ENCODE results near the gene DCXR. TPM values are rescaled to one million over a fixed set of nuclear protein-coding genes. Genes with fewer than 3 reads are reported as not detected.

DCXR gene
- total RNA-seq, 2 donors from 2014 or later = 235 to 744 TPM

- Histone ChIP-seq H3K27me3 (replicated peaks; ENCODE audit: insufficient read depth) (no peaks in the 10 kb centered on the region), H3K9me3 (no peaks in the 10 kb centered on the region), H3K4me3 (no peak overlapping the region), H3K4me1 (replicated peaks) (peaks cover 14% of the 10 kb centered on the region), H3K36me3 (no peaks in the 10 kb centered on the region), H3K27ac (no peak overlapping the region)
- intact Hi-C loops (cut with DNase I) = no loop called here
- TF ChIP-seq POLR2A (IDR thresholded peaks at IDR 0.05) (no peak), POLR2AphosphoS5 (IDR thresholded peaks at IDR 0.05) (no peak)
- 93% methylated on average over 29 of the region's 29 CpGs for WGBS
- no peak for DNase-seq (ENCODE audit: low spot score)
Observed at GRCh38 chr17:81995463-81996231, 41.9 kb downstream of the DCXR start.

- 71% methylated on average over 39 of the region's 39 CpGs for whole genome bisulfite sequencing
- Histone ChIP-seq H3K36me3 (no peaks in the 10 kb centered on the region), H3K27me3 (replicated peaks; ENCODE audit: insufficient read depth) (no peaks in the 10 kb centered on the region), H3K4me3 (no peak overlapping the region), H3K9me3 (no peaks in the 10 kb centered on the region), H3K4me1 (replicated peaks) (peaks cover 14% of the 10 kb centered on the region), H3K27ac (no peak overlapping the region)
- TF ChIP-seq, protein P1, sequence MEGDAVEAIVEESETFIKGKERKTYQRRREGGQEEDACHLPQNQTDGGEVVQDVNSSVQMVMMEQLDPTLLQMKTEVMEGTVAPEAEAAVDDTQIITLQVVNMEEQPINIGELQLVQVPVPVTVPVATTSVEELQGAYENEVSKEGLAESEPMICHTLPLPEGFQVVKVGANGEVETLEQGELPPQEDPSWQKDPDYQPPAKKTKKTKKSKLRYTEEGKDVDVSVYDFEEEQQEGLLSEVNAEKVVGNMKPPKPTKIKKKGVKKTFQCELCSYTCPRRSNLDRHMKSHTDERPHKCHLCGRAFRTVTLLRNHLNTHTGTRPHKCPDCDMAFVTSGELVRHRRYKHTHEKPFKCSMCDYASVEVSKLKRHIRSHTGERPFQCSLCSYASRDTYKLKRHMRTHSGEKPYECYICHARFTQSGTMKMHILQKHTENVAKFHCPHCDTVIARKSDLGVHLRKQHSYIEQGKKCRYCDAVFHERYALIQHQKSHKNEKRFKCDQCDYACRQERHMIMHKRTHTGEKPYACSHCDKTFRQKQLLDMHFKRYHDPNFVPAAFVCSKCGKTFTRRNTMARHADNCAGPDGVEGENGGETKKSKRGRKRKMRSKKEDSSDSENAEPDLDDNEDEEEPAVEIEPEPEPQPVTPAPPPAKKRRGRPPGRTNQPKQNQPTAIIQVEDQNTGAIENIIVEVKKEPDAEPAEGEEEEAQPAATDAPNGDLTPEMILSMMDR (IDR thresholded peaks at IDR 0.05) = no peak
- TF ChIP-seq POLR2AphosphoS5 (IDR thresholded peaks at IDR 0.05) (no peak), POLR2A (IDR thresholded peaks at IDR 0.05) (no peak)
- no peak for DNase-seq (ENCODE audit: low spot score)
- intact Hi-C loops (cut with DNase I) = no loop called here
Observed at GRCh38 chr17:81994593-81995462, 42.7 kb downstream of the DCXR start.

- no peaks in the 10 kb centered on the region for H3K27me3 ChIP-seq (replicated peaks; ENCODE audit: insufficient read depth)
- H3K4me3 ChIP-seq = no peak overlapping the region
- H3K9me3 ChIP-seq = no peaks in the 10 kb centered on the region
- intact Hi-C loops (cut with DNase I) = no loop called here
- no peaks in the 10 kb centered on the region for H3K36me3 ChIP-seq
- no peak overlapping the region for H3K27ac ChIP-seq
- 94% methylated on average over 29 of the region's 37 CpGs for whole genome bisulfite sequencing
- no peak for DNase-seq (ENCODE audit: low spot score)
- TF ChIP-seq, protein P1 (IDR thresholded peaks at IDR 0.05) = no peak
- TF ChIP-seq POLR2A (IDR thresholded peaks at IDR 0.05) = no peak
- no peak for TF ChIP-seq POLR2AphosphoS5 (IDR thresholded peaks at IDR 0.05)
- peaks cover 14% of the 10 kb centered on the region for H3K4me1 ChIP-seq (replicated peaks)
Observed at GRCh38 chr17:81993729-81994592, 43.5 kb downstream of the DCXR start.

DNA sequence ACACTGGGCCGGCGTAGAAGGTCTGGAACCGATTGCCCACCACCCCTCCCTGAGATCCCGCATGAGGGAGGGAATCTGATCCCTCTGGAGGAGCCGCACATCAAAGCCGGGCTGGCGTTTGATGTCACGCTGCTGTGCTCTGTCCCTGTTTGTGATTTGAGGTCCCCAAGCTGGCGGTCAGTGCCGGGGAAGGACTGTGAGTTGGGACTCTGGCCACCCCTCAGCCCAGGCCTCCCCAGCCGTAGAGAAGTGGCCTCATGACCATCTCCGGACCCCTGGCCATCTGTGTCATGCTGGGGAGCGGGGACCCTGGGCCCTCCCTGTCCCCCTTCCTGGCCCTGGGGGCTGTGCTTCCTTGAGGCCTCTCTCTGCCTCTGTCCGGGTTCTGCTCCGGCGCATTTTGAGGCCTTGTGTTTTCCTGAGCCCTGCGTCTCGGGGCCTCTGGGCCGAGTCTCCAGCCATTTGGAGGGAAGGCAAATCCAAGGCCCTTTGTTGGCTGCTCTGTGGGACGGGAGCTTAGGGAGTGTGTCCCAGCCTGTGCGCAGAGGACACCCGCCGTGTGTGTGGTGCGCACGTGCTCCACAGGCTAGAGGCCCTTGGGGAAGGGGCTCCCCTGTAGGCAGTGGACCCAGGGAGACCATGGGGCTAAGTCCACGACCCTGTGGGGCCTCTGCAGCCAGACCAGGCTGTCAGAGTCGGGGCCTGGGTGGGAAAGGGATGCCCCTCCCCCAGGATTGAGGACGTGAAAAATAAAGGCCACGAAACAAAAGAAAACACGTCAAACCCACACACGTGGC, 45.0 kb downstream of the DCXR start:
- intact Hi-C loops (cut with DNase I) = no loop called here
- H3K27ac ChIP-seq = peak overlapping the region; percentile 42 to 51
- 54% methylated on average over 25 of the region's 31 CpGs for WGBS

More for the DNA sequence above, 45.0 kb downstream of the DCXR start:
- no peaks in the 10 kb centered on the region for H3K36me3 ChIP-seq
- H3K27me3 ChIP-seq (replicated peaks; ENCODE audit: insufficient read depth) = no peaks in the 10 kb centered on the region
- no peak overlapping the region for H3K4me3 ChIP-seq
- no peak for DNase-seq (ENCODE audit: low spot score)
- no peaks in the 10 kb centered on the region for H3K9me3 ChIP-seq
- H3K4me1 ChIP-seq (replicated peaks) = peaks cover 14% of the 10 kb centered on the region
- no peak for TF ChIP-seq POLR2A (IDR thresholded peaks at IDR 0.05)
- TF ChIP-seq, protein P1 (IDR thresholded peaks at IDR 0.05) = no peak
- TF ChIP-seq POLR2AphosphoS5 (IDR thresholded peaks at IDR 0.05) = no peak
